Gastrocnemius medialis (tissue), 4 donors: ENCODE results near the gene KIRREL1. TPM values are rescaled to one million over a fixed set of nuclear protein-coding genes. Genes with fewer than 3 reads are reported as not detected.

Experiments
- ATAC-seq, 2 donors: fragments of 150-250 bp; one replicate each; pipeline ENCODE4 v1.9.1; 2016
- DNase-seq, 2 donors: peaks; one replicate each; pipeline ENCODE4 v3.0.0-alpha.2; 2019
- H3K27ac ChIP-seq, 4 donors: fragments of 200-600 bp; sonication (generic); 1 replicate in 1 of 4; 2 replicates in 3 of 4; pipeline ENCODE4 v1.5.1; 2016 to 2018; ENCODE audit warnings: mild to moderate bottlenecking in 2 of 4, moderate library complexity in 1 of 4
- H3K27me3 ChIP-seq, 3 donors: fragments of 200-600 bp; sonication (generic) in 2 of 3; 1 replicate in 1 of 3; 2 replicates in 2 of 3; pipeline versions ENCODE4 v1.5.1 to v1.6.0; 2016 to 2019; ENCODE audit warnings: mild to moderate bottlenecking in 1 of 3, moderate library complexity in 1 of 3
- H3K36me3 ChIP-seq, 2 donors: fragments of 200-600 bp; sonication (generic) in 1 of 2; one replicate each; pipeline ENCODE4 v1.5.1; 2017 to 2018
- H3K4me1 ChIP-seq, 2 donors: fragments of 200-600 bp; sonication (generic) in 1 of 2; one replicate each; pipeline ENCODE4 v1.5.1; 2016 to 2017; ENCODE audit warnings: mild to moderate bottlenecking in 2 of 2
- H3K4me3 ChIP-seq, 4 donors: fragments of 200-600 bp; sonication (generic) in 3 of 4; 1 replicate in 1 of 4; 2 replicates in 3 of 4; pipeline ENCODE4 v1.5.1; 2016 to 2019; ENCODE audit warnings: mild to moderate bottlenecking in 2 of 4
- H3K9me3 ChIP-seq, 3 donors: fragments of 200-600 bp; sonication (generic) in 2 of 3; 1 replicate in 1 of 3; 2 replicates in 2 of 3; pipeline ENCODE4 v1.5.1; 2016 to 2019
- POLR2A ChIP-seq, 2 donors: fragments of 450-650 bp; IDR thresholded peaks; one replicate each; pipeline ENCODE4 v1.6.1; 2017; ENCODE audit warnings: antibody characterized with exemption in 2 of 2, mild to moderate bottlenecking in 2 of 2, moderate library complexity in 2 of 2
- in situ Hi-C, 4 donors: fragments of 200-750 bp; cut with MboI; loops; one replicate each; pipeline versions ENCODE4 v1.15.0 to v1.8.0; 2017; ENCODE audit warnings: low sequenced_read_pairs in 4 of 4
- intact Hi-C: fragments of 100-400 bp; cut with DNase I; formaldehyde crosslinking; loops from one replicate; pipeline ENCODE4 v1.15.1; 2023; ENCODE audit warnings: low total_unique reads
- total RNA-seq, 4 donors: library from RNA; depleted of rRNA; stranded (reverse); fragments of >200 nt; gene quantifications; one replicate each; pipeline versions ENCODE4 v1.1.0 to v1.2.3, GENCODE V29; 2016
- TF ChIP-seq, protein P1 (sequence below), 5 experiments: fragments of 450-650 bp in 3 of 5; fragments of 200-600 bp in 2 of 5; sonication (generic) in 2 of 5; IDR thresholded peaks in 4 of 5; conservative IDR thresholded peaks in 1 of 5; 1 replicate in 4 of 5; 2 replicates in 1 of 5; pipeline ENCODE4 v1.5.1; 2016 to 2019; ENCODE audit warnings: antibody characterized with exemption in 5 of 5, mild to moderate bottlenecking in 3 of 5, moderate library complexity in 3 of 5

Gene KIRREL1
- total RNA-seq, 4 donors from 2014 or later, result 2.8 to 15.1 (median 6.6) TPM

DNA sequence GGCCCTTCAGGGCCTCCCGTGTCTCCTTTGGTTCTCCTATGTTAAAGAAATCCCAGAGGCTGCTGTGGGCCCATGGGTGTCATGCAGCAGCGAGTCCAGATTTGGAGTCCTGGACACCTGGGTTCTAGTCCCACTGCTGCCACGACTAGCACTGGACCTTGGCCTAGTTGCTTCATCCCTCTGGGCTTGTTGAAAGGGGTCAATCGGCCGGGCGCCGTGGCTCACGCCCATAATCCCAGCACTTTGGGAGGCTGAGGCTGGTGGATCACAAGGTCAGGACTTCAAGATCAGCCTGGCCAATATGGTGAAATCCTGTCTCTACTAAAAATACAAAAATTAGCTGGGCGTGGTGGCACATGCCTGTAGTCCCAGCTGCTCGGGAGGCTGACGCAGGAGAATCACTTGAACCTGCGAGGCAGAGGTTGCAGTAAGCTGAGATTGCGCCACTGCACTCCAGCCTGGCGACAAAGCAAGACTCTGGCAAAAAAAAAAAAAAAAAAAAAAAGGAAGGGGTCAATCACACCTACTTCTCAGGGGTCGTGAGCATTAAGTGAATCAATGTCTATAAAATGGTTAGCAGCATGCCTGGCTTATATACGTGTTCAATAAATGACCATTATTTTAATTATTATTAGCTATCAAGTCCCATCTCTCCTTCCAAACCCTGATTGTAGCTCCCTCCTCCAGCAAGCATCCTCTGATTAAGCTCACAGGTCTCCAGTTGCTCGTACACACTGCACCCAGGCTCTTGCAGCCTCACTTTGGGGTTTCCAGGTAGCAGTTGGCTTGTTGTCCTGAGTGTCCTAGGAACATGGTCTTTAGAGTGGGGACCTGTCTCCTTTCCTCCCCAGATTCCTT is 43.8 kb downstream of the KIRREL1 start:
- in situ Hi-C loops, result no loop called here
- intact Hi-C loops, result no loop called here
- ATAC-seq (no peak), DNase-seq (no peak)
- H3K27me3 ChIP-seq, result no peaks in the 10 kb centered on the region
- TF ChIP-seq POLR2A (IDR thresholded peaks at IDR 0.05), result no peak
- TF ChIP-seq, protein P1, sequence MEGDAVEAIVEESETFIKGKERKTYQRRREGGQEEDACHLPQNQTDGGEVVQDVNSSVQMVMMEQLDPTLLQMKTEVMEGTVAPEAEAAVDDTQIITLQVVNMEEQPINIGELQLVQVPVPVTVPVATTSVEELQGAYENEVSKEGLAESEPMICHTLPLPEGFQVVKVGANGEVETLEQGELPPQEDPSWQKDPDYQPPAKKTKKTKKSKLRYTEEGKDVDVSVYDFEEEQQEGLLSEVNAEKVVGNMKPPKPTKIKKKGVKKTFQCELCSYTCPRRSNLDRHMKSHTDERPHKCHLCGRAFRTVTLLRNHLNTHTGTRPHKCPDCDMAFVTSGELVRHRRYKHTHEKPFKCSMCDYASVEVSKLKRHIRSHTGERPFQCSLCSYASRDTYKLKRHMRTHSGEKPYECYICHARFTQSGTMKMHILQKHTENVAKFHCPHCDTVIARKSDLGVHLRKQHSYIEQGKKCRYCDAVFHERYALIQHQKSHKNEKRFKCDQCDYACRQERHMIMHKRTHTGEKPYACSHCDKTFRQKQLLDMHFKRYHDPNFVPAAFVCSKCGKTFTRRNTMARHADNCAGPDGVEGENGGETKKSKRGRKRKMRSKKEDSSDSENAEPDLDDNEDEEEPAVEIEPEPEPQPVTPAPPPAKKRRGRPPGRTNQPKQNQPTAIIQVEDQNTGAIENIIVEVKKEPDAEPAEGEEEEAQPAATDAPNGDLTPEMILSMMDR (IDR thresholded peaks at IDR 0.05 in 4 of 5, conservative IDR thresholded peaks at IDR 0.05 in 1 of 5), result no peak
- H3K4me3 ChIP-seq, result no peak overlapping the region
- H3K36me3 ChIP-seq, result no peaks in the 10 kb centered on the region
- no peak overlapping the region for H3K27ac ChIP-seq
- H3K4me1 ChIP-seq, result no peaks in the 10 kb centered on the region
- no peaks in the 10 kb centered on the region for H3K9me3 ChIP-seq

DNA sequence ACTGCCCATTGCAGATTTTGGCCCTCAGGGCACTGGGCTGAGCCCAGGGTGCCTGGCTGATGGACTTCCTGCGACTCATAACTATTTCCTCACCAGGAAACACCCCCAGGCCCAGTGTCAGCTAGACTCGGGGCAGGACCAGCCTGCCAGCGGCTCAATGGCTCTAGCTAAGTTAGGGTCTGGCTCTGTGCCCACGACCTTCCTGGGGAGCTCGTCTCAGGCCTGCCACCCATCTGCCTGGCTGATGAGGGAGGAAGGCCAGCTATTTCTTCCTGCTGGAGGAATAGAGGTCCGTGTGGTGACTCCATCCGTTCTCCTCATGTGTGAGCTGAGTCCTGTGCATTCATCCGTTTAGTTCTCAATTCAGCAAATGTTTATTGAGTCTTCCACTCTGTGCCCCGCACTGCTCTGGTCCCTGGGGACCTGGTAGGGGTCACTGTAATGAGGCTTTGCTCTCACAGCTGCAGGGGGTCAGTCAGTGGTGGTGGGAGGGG is 44.5 kb downstream of the KIRREL1 start:
- intact Hi-C loops (no loop called here), in situ Hi-C loops (no loop called here)
- DNase-seq, result no peak
- H3K4me3 ChIP-seq, result no peak overlapping the region
- H3K36me3 ChIP-seq, result no peaks in the 10 kb centered on the region
- no peaks in the 10 kb centered on the region for H3K27me3 ChIP-seq
- no peak for ATAC-seq
- no peaks in the 10 kb centered on the region for H3K9me3 ChIP-seq
- no peaks in the 10 kb centered on the region for H3K4me1 ChIP-seq
- H3K27ac ChIP-seq, result no peak overlapping the region
- TF ChIP-seq POLR2A (IDR thresholded peaks at IDR 0.05), result no peak
- TF ChIP-seq, protein P1 (IDR thresholded peaks at IDR 0.05 in 4 of 5, conservative IDR thresholded peaks at IDR 0.05 in 1 of 5), result no peak

DNA sequence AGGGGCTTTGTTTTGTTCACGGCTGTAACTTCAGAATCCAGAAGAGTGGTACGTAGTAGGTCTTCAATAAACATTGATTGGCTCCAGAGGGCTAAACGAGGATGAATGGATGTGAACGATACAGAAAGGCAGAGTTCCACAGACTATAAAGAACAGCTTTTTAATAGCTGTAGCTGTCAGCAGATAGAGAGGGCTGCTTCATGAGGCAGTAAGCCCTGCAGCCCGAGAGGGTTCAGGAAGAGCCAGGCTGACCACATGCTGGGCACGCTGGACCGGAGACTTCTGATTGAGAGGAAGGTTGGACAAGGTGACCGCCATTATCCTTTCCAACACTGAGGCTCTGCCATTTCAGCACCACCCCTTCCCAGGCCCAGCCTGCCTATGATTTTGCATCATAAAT is 45.3 kb downstream of the KIRREL1 start:
- Histone ChIP-seq H3K27ac (no peak overlapping the region), H3K36me3 (no peaks in the 10 kb centered on the region), H3K9me3 (no peaks in the 10 kb centered on the region), H3K27me3 (no peaks in the 10 kb centered on the region), H3K4me1 (no peaks in the 10 kb centered on the region), H3K4me3 (no peak overlapping the region)
- in situ Hi-C loops, result no loop called here
- ATAC-seq (no peak), DNase-seq (no peak)
- intact Hi-C loops, result no loop called here
- TF ChIP-seq, protein P1 (IDR thresholded peaks at IDR 0.05 in 4 of 5, conservative IDR thresholded peaks at IDR 0.05 in 1 of 5), result no peak
- TF ChIP-seq POLR2A (IDR thresholded peaks at IDR 0.05), result no peak

DNA sequence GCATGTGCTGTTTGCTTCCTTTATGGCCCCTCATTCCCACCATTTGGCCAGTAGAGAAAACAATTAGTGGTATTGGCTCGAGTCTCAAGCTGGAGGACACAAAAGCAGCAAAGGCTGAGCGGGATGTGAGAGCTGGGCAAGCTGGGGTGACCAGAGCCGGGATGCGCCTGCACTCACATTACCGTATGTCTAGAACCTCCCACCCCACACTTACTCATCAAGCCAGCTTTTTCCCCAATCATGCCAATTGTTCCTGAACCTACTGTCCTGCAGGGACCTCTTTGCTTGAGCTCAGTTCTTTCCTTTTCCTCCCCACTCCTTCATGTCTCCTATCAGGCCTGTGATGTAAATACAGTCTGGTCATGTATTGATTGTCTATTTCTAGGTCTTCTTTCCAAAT is 45.9 kb downstream of the KIRREL1 start:
- intact Hi-C loops (no loop called here), in situ Hi-C loops (no loop called here)
- Histone ChIP-seq H3K4me3 (no peak overlapping the region), H3K27ac (no peak overlapping the region), H3K27me3 (no peaks in the 10 kb centered on the region), H3K9me3 (no peaks in the 10 kb centered on the region), H3K4me1 (no peaks in the 10 kb centered on the region), H3K36me3 (no peaks in the 10 kb centered on the region)
- ATAC-seq, result no peak
- DNase-seq, result no peak
- no peak for TF ChIP-seq POLR2A (IDR thresholded peaks at IDR 0.05)
- TF ChIP-seq, protein P1 (IDR thresholded peaks at IDR 0.05 in 4 of 5, conservative IDR thresholded peaks at IDR 0.05 in 1 of 5), result no peak
